K562 (cell line): ENCODE data around the gene LBH.

Source experiments
- HDGF ChIP-seq: fragments of 450-650 bp; IDR thresholded peaks from 2 replicates; pipeline ENCODE4 v1.6.1; 2016
- POLR2A ChIP-seq: fragments of 450-650 bp; conservative IDR thresholded peaks from 2 replicates; pipeline ENCODE4 v1.6.1; 2016
- TF ChIP-seq, protein P1 (sequence below): fragments of 450-650 bp; IDR thresholded peaks from 2 replicates; pipeline ENCODE4 v1.6.1; 2017; ENCODE audit warnings: antibody characterized with exemption

DNA sequence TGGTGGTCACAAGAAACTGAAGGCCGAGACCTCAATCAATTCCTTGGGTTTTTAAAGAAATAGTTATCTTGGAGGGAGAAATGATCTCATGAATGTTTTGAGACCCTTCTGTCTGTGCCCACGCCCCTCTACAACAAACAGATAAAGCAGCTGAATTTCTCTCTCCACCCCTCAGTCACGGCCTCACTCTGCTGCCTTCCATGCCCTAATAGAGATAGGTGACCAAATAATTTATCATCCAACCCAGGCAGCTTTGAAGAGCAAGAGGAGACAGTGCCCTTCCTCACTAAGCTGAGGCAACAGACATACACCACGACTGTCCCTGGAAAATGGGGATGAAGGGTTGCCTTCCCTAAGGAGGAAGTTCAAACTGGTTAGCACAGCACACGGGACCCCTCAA is 71.2 kb downstream of the LBH start:
- TF ChIP-seq, protein P1, sequence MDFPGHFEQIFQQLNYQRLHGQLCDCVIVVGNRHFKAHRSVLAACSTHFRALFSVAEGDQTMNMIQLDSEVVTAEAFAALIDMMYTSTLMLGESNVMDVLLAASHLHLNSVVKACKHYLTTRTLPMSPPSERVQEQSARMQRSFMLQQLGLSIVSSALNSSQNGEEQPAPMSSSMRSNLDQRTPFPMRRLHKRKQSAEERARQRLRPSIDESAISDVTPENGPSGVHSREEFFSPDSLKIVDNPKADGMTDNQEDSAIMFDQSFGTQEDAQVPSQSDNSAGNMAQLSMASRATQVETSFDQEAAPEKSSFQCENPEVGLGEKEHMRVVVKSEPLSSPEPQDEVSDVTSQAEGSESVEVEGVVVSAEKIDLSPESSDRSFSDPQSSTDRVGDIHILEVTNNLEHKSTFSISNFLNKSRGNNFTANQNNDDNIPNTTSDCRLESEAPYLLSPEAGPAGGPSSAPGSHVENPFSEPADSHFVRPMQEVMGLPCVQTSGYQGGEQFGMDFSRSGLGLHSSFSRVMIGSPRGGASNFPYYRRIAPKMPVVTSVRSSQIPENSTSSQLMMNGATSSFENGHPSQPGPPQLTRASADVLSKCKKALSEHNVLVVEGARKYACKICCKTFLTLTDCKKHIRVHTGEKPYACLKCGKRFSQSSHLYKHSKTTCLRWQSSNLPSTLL: no peak
- TF ChIP-seq HDGF: no peak
- no peak for TF ChIP-seq POLR2A
